PFSK-1 (cell line): ENCODE data around the gene SLC2A10.

Experiments
- POLR2AphosphoS5 ChIP-seq: IDR thresholded peaks from 2 replicates; pipeline ENCODE4 v1.6.1; 2012; ENCODE audit warnings: low read depth, mild to moderate bottlenecking, control low read depth, low read length, moderate library complexity
- TAF1 ChIP-seq: IDR thresholded peaks from 2 replicates; pipeline ENCODE4 v1.6.1; 2012; ENCODE audit warnings: low read length, control low read depth, borderline replicate concordance; ENCODE audit not compliant: insufficient read depth

DNA sequence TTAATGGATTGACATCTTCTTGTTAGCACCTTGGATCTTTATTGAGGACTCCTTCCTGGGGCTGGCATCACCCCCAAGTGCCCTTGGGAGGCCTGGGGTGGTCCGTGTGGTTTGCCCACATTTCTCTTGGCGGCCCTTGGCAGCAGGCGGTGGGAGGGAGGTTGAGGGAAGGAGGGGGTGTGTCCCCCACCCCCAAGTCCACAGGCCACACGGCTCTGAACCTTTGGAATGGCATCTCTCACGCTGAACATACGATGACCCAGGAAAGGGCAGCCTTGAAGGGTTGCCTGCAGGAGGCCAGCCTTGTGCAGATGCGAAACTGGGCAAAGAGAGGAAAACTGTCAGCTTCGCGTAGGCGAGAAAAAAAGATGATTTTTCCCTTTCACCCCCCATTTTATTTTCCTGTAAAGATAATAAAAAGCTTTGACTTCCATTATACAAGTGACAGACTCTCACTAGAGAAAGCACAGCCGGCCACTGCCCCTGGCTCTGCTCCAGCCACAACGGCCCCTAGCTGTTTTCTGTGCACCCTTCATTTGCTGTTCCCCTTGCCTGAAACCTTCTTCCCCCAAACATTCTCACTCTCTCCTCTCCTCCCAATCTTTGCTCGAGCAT is 56.2 kb downstream of the SLC2A10 start:
- TF ChIP-seq POLR2AphosphoS5: no peak
- no peak for TF ChIP-seq TAF1
